Sigmoid colon (tissue), 7 donors: Measurements from ENCODE around the gene PAXX. TPM values are rescaled to one million over a fixed set of nuclear protein-coding genes. Genes with fewer than 3 reads are reported as not detected.

Experiments
- DNase-seq: peaks from one replicate; pipeline ENCODE4 v3.0.0-alpha.2; 2019
- H3K27ac ChIP-seq, 4 donors: fragments of 200-600 bp; sonication (generic); one replicate each; pipeline ENCODE4 v1.5.1; 2016 to 2019; ENCODE audit warnings: mild to moderate bottlenecking in 1 of 4
- H3K27me3 ChIP-seq, 3 donors: fragments of 200-600 bp; sonication (generic); one replicate each; pipeline ENCODE4 v1.5.1; 2019; ENCODE audit warnings: mild to moderate bottlenecking in 1 of 3
- H3K36me3 ChIP-seq, 4 donors: fragments of 200-600 bp; sonication (generic); one replicate each; pipeline ENCODE4 v1.5.1; 2016 to 2019
- H3K4me1 ChIP-seq, 4 donors: fragments of 200-600 bp; sonication (generic); one replicate each; pipeline ENCODE4 v1.5.1; 2017 to 2019
- H3K4me3 ChIP-seq, 4 donors: fragments of 200-600 bp; sonication (generic); one replicate each; pipeline ENCODE4 v1.5.1; 2017 to 2019; ENCODE audit warnings: mild to moderate bottlenecking in 2 of 4, moderate library complexity in 1 of 4
- H3K9me3 ChIP-seq, 4 donors: fragments of 200-600 bp in 3 of 4; sonication (generic) in 3 of 4; one replicate each; pipeline versions ENCODE4 v1.5.1 to v1.6.1; 2013 to 2019
- CTCF ChIP-seq, 4 experiments: fragments of 450-650 bp in 3 of 4; fragments of 200-600 bp in 1 of 4; IDR thresholded peaks; one replicate each; pipeline ENCODE4 v1.5.1; 2016 to 2019; ENCODE audit warnings: antibody characterized with exemption in 4 of 4, mild to moderate bottlenecking in 3 of 4, moderate library complexity in 2 of 4
- EP300 ChIP-seq, 4 donors: sonication (generic); formaldehyde crosslinking; IDR thresholded peaks; one replicate each; pipeline ENCODE4 v1.6.1; 2017; ENCODE audit warnings: antibody characterized with exemption in 4 of 4
- POLR2A ChIP-seq, 2 donors: fragments of 450-650 bp; IDR thresholded peaks; one replicate each; pipeline ENCODE4 v1.6.1; 2016; ENCODE audit warnings: antibody characterized with exemption in 2 of 2, mild to moderate bottlenecking in 2 of 2, moderate library complexity in 2 of 2
- POLR2AphosphoS5 ChIP-seq, 4 donors: sonication (generic); formaldehyde crosslinking; IDR thresholded peaks; one replicate each; pipeline ENCODE4 v1.6.1; 2017; ENCODE audit warnings: antibody characterized with exemption in 4 of 4
- WGBS, 2 donors: extraction: QIAGEN DNeasy Blood & Tissue Kit; methylation state at CpG; one replicate each; pipeline ENCODE4 v1.1.7; 2013; 5-methylcytosine and 5-hydroxymethylcytosine counted together
- intact Hi-C: fragments of 100-400 bp; cut with DNase I; formaldehyde crosslinking; loops from one replicate; pipeline ENCODE4 v1.15.1; 2023
- polyA plus RNA-seq, 3 donors: library from polyadenylated mRNA; stranded (reverse); fragments of 200-250 nt; gene quantifications; one replicate each; pipeline ENCODE4 v1.2.3, GENCODE V29; 2013
- total RNA-seq, 4 donors: library from RNA; depleted of rRNA; stranded (reverse); fragments of >200 nt; gene quantifications; one replicate each; pipeline ENCODE4 v1.1.0, GENCODE V29; 2016
- donor health status: healthy with polysubstance abuse.
- donor health status: Bipolar disorder and iron deficiency.
- donor health status: healthy.

The PAXX gene
- total and polyA plus RNA-seq, 7 donors, result 28.0 to 80.9 (median 36.3) TPM

- Histone ChIP-seq H3K4me1 (peaks cover 0 to 15% (median 12%) of the 10 kb centered on the region in 4 donors), H3K27ac (peak overlapping the region in 2 of 4 donors; percentile 17 to 25), H3K9me3 (no peaks in the 10 kb centered on the region), H3K27me3 (peaks cover 0 to 33% (median 26%) of the 10 kb centered on the region in 3 donors), H3K4me3 (peak overlapping the region; percentile 12 to 52 (median 42)), H3K36me3 (no peaks in the 10 kb centered on the region)
- TF ChIP-seq POLR2AphosphoS5 (IDR thresholded peaks at IDR 0.05), result no peak
- no peak for TF ChIP-seq CTCF (IDR thresholded peaks at IDR 0.05)
- TF ChIP-seq EP300 (IDR thresholded peaks at IDR 0.05), result no peak
- TF ChIP-seq POLR2A (IDR thresholded peaks at IDR 0.05), result no peak
- intact Hi-C loops, result no loop called here
- DNase-seq, result no peak
- WGBS, 2 donors, result 14 to 32% methylated on average over 33 of the region's 33 CpGs
These were observed 14.6 kb upstream of the PAXX start for GRCh38 chr9:136977649-136978072.

- no peak for TF ChIP-seq POLR2AphosphoS5 (IDR thresholded peaks at IDR 0.05)
- no peak for TF ChIP-seq POLR2A (IDR thresholded peaks at IDR 0.05)
- no peak for TF ChIP-seq CTCF (IDR thresholded peaks at IDR 0.05)
- TF ChIP-seq EP300 (IDR thresholded peaks at IDR 0.05), result no peak
- no peaks in the 10 kb centered on the region for H3K9me3 ChIP-seq
- no peak for DNase-seq
- peaks cover 0 to 38% (median 32%) of the 10 kb centered on the region in 3 donors for H3K27me3 ChIP-seq
- intact Hi-C loops, result no loop called here
- peak overlapping the region; percentile 12 to 52 (median 42) for H3K4me3 ChIP-seq
- peak overlapping the region in 2 of 4 donors; percentile 17 to 25 for H3K27ac ChIP-seq
- H3K36me3 ChIP-seq, result no peaks in the 10 kb centered on the region
- peaks cover 0 to 15% (median 12%) of the 10 kb centered on the region in 4 donors for H3K4me1 ChIP-seq
- 3 to 4% methylated on average over 78 of the region's 78 CpGs for WGBS, 2 donors
These were observed 14.0 kb upstream of the PAXX start for GRCh38 chr9:136978073-136978864.

- Histone ChIP-seq H3K27ac (no peak overlapping the region), H3K4me3 (no peak overlapping the region), H3K36me3 (no peaks in the 10 kb centered on the region), H3K4me1 (peaks cover 0 to 15% (median 12%) of the 10 kb centered on the region in 4 donors), H3K9me3 (no peaks in the 10 kb centered on the region), H3K27me3 (peaks cover 0 to 40% (median 39%) of the 10 kb centered on the region in 3 donors)
- DNase-seq, result no peak
- intact Hi-C loops, result no loop called here
- no peak for TF ChIP-seq POLR2A (IDR thresholded peaks at IDR 0.05)
- no peak for TF ChIP-seq POLR2AphosphoS5 (IDR thresholded peaks at IDR 0.05)
- no peak for TF ChIP-seq CTCF (IDR thresholded peaks at IDR 0.05)
- TF ChIP-seq EP300 (IDR thresholded peaks at IDR 0.05), result no peak
- 49 to 53% methylated on average over 41 of the region's 41 CpGs for WGBS, 2 donors
These were observed 13.2 kb upstream of the PAXX start for GRCh38 chr9:136978865-136979544.

- intact Hi-C loops, result no loop called here
- Histone ChIP-seq H3K4me3 (no peak overlapping the region), H3K27ac (no peak overlapping the region), H3K36me3 (no peaks in the 10 kb centered on the region), H3K27me3 (peaks cover 6 to 50% (median 49%) of the 10 kb centered on the region in 3 donors), H3K4me1 (peaks cover 0 to 18% (median 13%) of the 10 kb centered on the region in 4 donors), H3K9me3 (no peaks in the 10 kb centered on the region)
- no peak for TF ChIP-seq CTCF (IDR thresholded peaks at IDR 0.05)
- TF ChIP-seq EP300 (IDR thresholded peaks at IDR 0.05), result no peak
- TF ChIP-seq POLR2AphosphoS5 (IDR thresholded peaks at IDR 0.05), result no peak
- no peak for TF ChIP-seq POLR2A (IDR thresholded peaks at IDR 0.05)
- 83 to 89% methylated on average over 26 of the region's 26 CpGs for WGBS, 2 donors
- no peak for DNase-seq
These were observed 12.2 kb upstream of the PAXX start for GRCh38 chr9:136979769-136980587.
